Activated T-helper 1 cell treated with anti-CD3 and anti-CD28 coated beads, Interleukin-2, amount 50 U/mL, for 16 hours (primary cell): ENCODE results near the gene LYRM4.

Experiments used
- DNase-seq, 2 donors: peaks; one replicate each; pipeline ENCODE4 v3.0.0-alpha.2; 2020; ENCODE audit warnings: low read depth in 1 of 2, low spot score in 1 of 2

Gene LYRM4

GRCh38 chr6:5246141-5247097 is 14.3 kb downstream of the LYRM4 start:
- no peak for DNase-seq

GRCh38 chr6:5243069-5243468 is 17.7 kb downstream of the LYRM4 start:
- no peak for DNase-seq

- DNase-seq, result no peak
Observed at GRCh38 chr6:5241252-5241651, 19.5 kb downstream of the LYRM4 start.

GRCh38 chr6:5238336-5238735 is 22.4 kb downstream of the LYRM4 start:
- no peak for DNase-seq

GRCh38 chr6:5237805-5238204 is 22.9 kb downstream of the LYRM4 start:
- DNase-seq, result no peak

- no peak for DNase-seq
Observed at GRCh38 chr6:5235830-5236229, 24.9 kb downstream of the LYRM4 start.

- no peak for DNase-seq
Observed at GRCh38 chr6:5234874-5235273, 25.9 kb downstream of the LYRM4 start.

- no peak for DNase-seq
Observed at GRCh38 chr6:5231289-5231688, 29.5 kb downstream of the LYRM4 start.

- DNase-seq, result no peak
Observed at GRCh38 chr6:5230081-5230480, 30.7 kb downstream of the LYRM4 start.

- no peak for DNase-seq
Observed at GRCh38 chr6:5229356-5229755, 31.4 kb downstream of the LYRM4 start.

GRCh38 chr6:5223309-5223708 is 37.4 kb downstream of the LYRM4 start:
- no peak for DNase-seq

GRCh38 chr6:5220443-5220842 is 40.3 kb downstream of the LYRM4 start:
- no peak for DNase-seq

GRCh38 chr6:5219011-5219691 is 41.6 kb downstream of the LYRM4 start:
- DNase-seq, result no peak

- no peak for DNase-seq
Observed at GRCh38 chr6:5217356-5217755, 43.4 kb downstream of the LYRM4 start.

GRCh38 chr6:5215799-5216198 is 45.0 kb downstream of the LYRM4 start:
- no peak for DNase-seq

GRCh38 chr6:5215159-5215558 is 45.6 kb downstream of the LYRM4 start:
- DNase-seq, result no peak

GRCh38 chr6:5214570-5215052 is 46.1 kb downstream of the LYRM4 start:
- peak in 1 of 2 donors; percentile 3 for DNase-seq

- DNase-seq, result no peak
Observed at GRCh38 chr6:5213836-5214235, 46.9 kb downstream of the LYRM4 start.

GRCh38 chr6:5211492-5211891 is 49.3 kb downstream of the LYRM4 start:
- no peak for DNase-seq

GRCh38 chr6:5208471-5208971 is 52.2 kb downstream of the LYRM4 start:
- no peak for DNase-seq

- DNase-seq, result no peak
Observed at GRCh38 chr6:5208057-5208456, 52.7 kb downstream of the LYRM4 start.
